Tibial nerve (tissue), 4 donors: ENCODE results near the gene GTSF1L.

Experiments
- CTCF ChIP-seq, 5 experiments: fragments of 200-600 bp in 3 of 5; fragments of 450-650 bp in 2 of 5; sonication (generic) in 3 of 5; IDR thresholded peaks; one replicate each; pipeline ENCODE4 v1.5.1; 2016 to 2019; ENCODE audit warnings: antibody characterized with exemption in 5 of 5, mild to moderate bottlenecking in 3 of 5, moderate library complexity in 2 of 5
- EP300 ChIP-seq, 2 donors: sonication (generic); formaldehyde crosslinking; IDR thresholded peaks; one replicate each; pipeline ENCODE4 v1.6.1; 2017; ENCODE audit warnings: antibody characterized with exemption in 2 of 2, mild to moderate bottlenecking in 1 of 2
- POLR2A ChIP-seq, 2 donors: fragments of 450-650 bp; IDR thresholded peaks; one replicate each; pipeline ENCODE4 v1.6.1; 2017; ENCODE audit warnings: antibody characterized with exemption in 2 of 2, mild to moderate bottlenecking in 2 of 2, moderate library complexity in 2 of 2

GRCh38 chr20:43766385-43766784 is 39.6 kb upstream of the GTSF1L start:
- TF ChIP-seq CTCF (IDR thresholded peaks at IDR 0.05), result no peak
- no peak for TF ChIP-seq EP300 (IDR thresholded peaks at IDR 0.05)
- no peak for TF ChIP-seq POLR2A (IDR thresholded peaks at IDR 0.05)
